ENCODE measurements around the gene TRMT2A.

TRMT2A gene

GRCh38 chr22:20116376-20116950, 563 bp downstream of the TRMT2A start:
- H3K79me2 ChIP-seq (ENCODE audit: insufficient read depth, low read length) = peaks cover 45% of the 10 kb centered on the region

GRCh38 chr22:20115691-20116375, 1.2 kb downstream of the TRMT2A start, which contains the start of gene RANBP1:
TSS of gene RANBP1 (plus strand) at chr22:20116104. CDS start at chr22:20116185, 81 bp downstream.
- Histone ChIP-seq H3K79me2 (ENCODE audit: insufficient read depth, low read length) (peaks cover 45% of the 10 kb centered on the region), H3K4me3 (ENCODE audit: low read depth, low read length, poor library complexity, severe bottlenecking) (peak within 1 kb of the TSS; percentile 96), H3K9me2 (ENCODE audit: low read depth, low read length) (no peaks in the 10 kb centered on the region), H3K36me3 (ENCODE audit: insufficient read depth, low read length) (peaks cover 82% of the 10 kb centered on the region), H3K9me3 (ENCODE audit: low read length) (no peaks in the 10 kb centered on the region), H3K27ac (ENCODE audit: low read depth, low read length, poor library complexity, severe bottlenecking) (peak within 1 kb of the TSS; percentile 57), H4K20me1 (ENCODE audit: insufficient read depth, low read length) (no peaks in the 10 kb centered on the region), H3K9ac (ENCODE audit: low read length) (peak within 1 kb of the TSS; percentile 99), H3K27me3 (ENCODE audit: insufficient read depth, low read length) (no peaks in the 10 kb centered on the region), H3K4me1 (ENCODE audit: insufficient read depth, low read length, severe bottlenecking) (peaks cover 48% of the 10 kb centered on the region), H2AFZ (ENCODE audit: low read length) (no peak within 1 kb of the TSS), H3F3A (ENCODE audit: insufficient read depth, low read length) (peaks cover 1% of the 10 kb centered on the region; the same call in 1 of the 2 replicates), H3K4me2 (ENCODE audit: low read length) (peak within 1 kb of the TSS; percentile 81)
- TF ChIP-seq CTCF (IDR thresholded peaks at IDR 0.05; ENCODE audit: low read length) (no peak), EZH2 (IDR thresholded peaks at IDR 0.05; ENCODE audit: borderline replicate concordance, low read length) (no peak)

More at GRCh38 chr22:20116376-20116950, 563 bp downstream of the TRMT2A start:
- no peaks in the 10 kb centered on the region for H3F3A ChIP-seq (ENCODE audit: insufficient read depth, low read length)
- peak overlapping the region; percentile 99 for H3K9ac ChIP-seq (ENCODE audit: low read length)
- H3K36me3 ChIP-seq (ENCODE audit: insufficient read depth, low read length) = peaks cover 84% of the 10 kb centered on the region
- no peaks in the 10 kb centered on the region for H3K27me3 ChIP-seq (ENCODE audit: insufficient read depth, low read length)
- H4K20me1 ChIP-seq (ENCODE audit: insufficient read depth, low read length) = no peaks in the 10 kb centered on the region
- no peaks in the 10 kb centered on the region for H3K9me2 ChIP-seq (ENCODE audit: low read depth, low read length)
- H3K27ac ChIP-seq (ENCODE audit: low read depth, low read length, poor library complexity, severe bottlenecking) = peak overlapping the region; percentile 57
- peaks cover 45% of the 10 kb centered on the region for H3K4me1 ChIP-seq (ENCODE audit: insufficient read depth, low read length, severe bottlenecking)
- H3K9me3 ChIP-seq (ENCODE audit: low read length) = no peaks in the 10 kb centered on the region
- peak overlapping the region; percentile 81 for H3K4me2 ChIP-seq (ENCODE audit: low read length)
- no peak overlapping the region for H2AFZ ChIP-seq (ENCODE audit: low read length)
- peak overlapping the region; percentile 96 for H3K4me3 ChIP-seq (ENCODE audit: low read depth, low read length, poor library complexity, severe bottlenecking)
- TF ChIP-seq CTCF (IDR thresholded peaks at IDR 0.05; ENCODE audit: low read length) (no peak), EZH2 (IDR thresholded peaks at IDR 0.05; ENCODE audit: borderline replicate concordance, low read length) (no peak)

GRCh38 chr22:20114506-20115475, 2.2 kb downstream of the TRMT2A start:
- Histone ChIP-seq H3K27ac (ENCODE audit: low read depth, low read length, poor library complexity, severe bottlenecking) (no peak overlapping the region), H3K4me2 (ENCODE audit: low read length) (peak overlapping the region; percentile 81), H3K79me2 (ENCODE audit: insufficient read depth, low read length) (peaks cover 34% of the 10 kb centered on the region), H3K9me3 (ENCODE audit: low read length) (no peaks in the 10 kb centered on the region), H3K4me3 (ENCODE audit: low read depth, low read length, poor library complexity, severe bottlenecking) (no peak overlapping the region), H3K9ac (ENCODE audit: low read length) (peak overlapping the region; percentile 99; the same call in 1 of the 2 replicates), H2AFZ (ENCODE audit: low read length) (no peak overlapping the region), H4K20me1 (ENCODE audit: insufficient read depth, low read length) (no peaks in the 10 kb centered on the region), H3F3A (ENCODE audit: insufficient read depth, low read length) (peaks cover 6% of the 10 kb centered on the region; the same call in 1 of the 2 replicates), H3K4me1 (ENCODE audit: insufficient read depth, low read length, severe bottlenecking) (peaks cover 44% of the 10 kb centered on the region), H3K36me3 (ENCODE audit: insufficient read depth, low read length) (peaks cover 82% of the 10 kb centered on the region), H3K9me2 (ENCODE audit: low read depth, low read length) (no peaks in the 10 kb centered on the region), H3K27me3 (ENCODE audit: insufficient read depth, low read length) (no peaks in the 10 kb centered on the region)
- TF ChIP-seq EZH2 (IDR thresholded peaks at IDR 0.05; ENCODE audit: borderline replicate concordance, low read length) = no peak
- TF ChIP-seq CTCF (IDR thresholded peaks at IDR 0.05; ENCODE audit: low read length) = no peak

Measured in OCI-LY1 (cell line).